ENCODE data around the gene EIF3M.

EIF3M gene

GRCh38 chr11:32571039-32571438 is 12.6 kb upstream of the EIF3M start:
- no peak overlapping the region for H3K23ac ChIP-seq (ENCODE audit: low read length)
- no peaks in the 10 kb centered on the region for H3K36me3 ChIP-seq (ENCODE audit: control insufficient read depth in 1 of 2, insufficient read depth in 2 of 2, low read length in 2 of 2)
- H2AFZ ChIP-seq (ENCODE audit: insufficient read depth, low read length, poor library complexity) = no peak overlapping the region
- no peak overlapping the region for H4K12ac ChIP-seq (ENCODE audit: low read depth, low read length)
- H3K79me1 ChIP-seq (ENCODE audit: low read length) = no peaks in the 10 kb centered on the region
- no peak overlapping the region for H3K4me3 ChIP-seq (ENCODE audit: low read depth, low read length)
- DNase-seq = no peak
- H3K9me3 ChIP-seq (ENCODE audit: insufficient read depth, low read depth, low read length) = no peaks in the 10 kb centered on the region
- no peaks in the 10 kb centered on the region for H3K79me2 ChIP-seq (ENCODE audit: control insufficient read depth, insufficient read depth, low read length, poor library complexity)
- no peak overlapping the region for H3K4ac ChIP-seq (ENCODE audit: low read depth, low read length)
- no peak overlapping the region for H4K8ac ChIP-seq (ENCODE audit: low read depth, low read length)
- no peak overlapping the region for H2BK5ac ChIP-seq (ENCODE audit: low read depth, low read length, poor library complexity)
- H2BK120ac ChIP-seq (ENCODE audit: insufficient read depth, low read length, poor library complexity) = no peak overlapping the region
- H2BK12ac ChIP-seq (ENCODE audit: low read length) = no peak overlapping the region
- H3K14ac ChIP-seq (ENCODE audit: low read length) = no peak overlapping the region
- H4K91ac ChIP-seq (ENCODE audit: low read depth, low read length) = no peak overlapping the region
- H3K27ac ChIP-seq (ENCODE audit: low read depth, low read length) = no peak overlapping the region
- WGBS (ENCODE audit: extremely low coverage, insufficient coverage, insufficient read length) = no CpG with 5 or more reads among the region's 10 CpGs
- H2AK5ac ChIP-seq (ENCODE audit: low read length) = no peak overlapping the region
- no peak overlapping the region for H3K18ac ChIP-seq (ENCODE audit: low read length)
- peak overlapping the region; percentile 51 for H3K9ac ChIP-seq (ENCODE audit: low read length)
- no peaks in the 10 kb centered on the region for H3K27me3 ChIP-seq (ENCODE audit: insufficient read depth, low read length)
- H3K4me1 ChIP-seq (ENCODE audit: control insufficient read depth in 1 of 2, insufficient read depth in 2 of 2, low read length in 2 of 2) = no peaks in the 10 kb centered on the region
- H3K4me2 ChIP-seq (ENCODE audit: low read length) = no peak overlapping the region

GRCh38 chr11:32573228-32573627 is 10.4 kb upstream of the EIF3M start:
- Histone ChIP-seq H2BK12ac (ENCODE audit: low read length) (no peak overlapping the region), H2BK5ac (ENCODE audit: low read depth, low read length, poor library complexity) (no peak overlapping the region), H2AK5ac (ENCODE audit: low read length) (no peak overlapping the region), H4K8ac (ENCODE audit: low read depth, low read length) (no peak overlapping the region), H2BK120ac (ENCODE audit: insufficient read depth, low read length, poor library complexity) (no peak overlapping the region), H3K14ac (ENCODE audit: low read length) (no peak overlapping the region), H3K79me1 (ENCODE audit: low read length) (no peaks in the 10 kb centered on the region), H3K4me3 (ENCODE audit: low read depth, low read length) (no peak overlapping the region), H3K4ac (ENCODE audit: low read depth, low read length) (no peak overlapping the region), H3K23ac (ENCODE audit: low read length) (no peak overlapping the region), H2AFZ (ENCODE audit: insufficient read depth, low read length, poor library complexity) (no peak overlapping the region), H4K12ac (ENCODE audit: low read depth, low read length) (no peak overlapping the region), H3K9ac (ENCODE audit: low read length) (no peak overlapping the region), H3K9me3 (ENCODE audit: insufficient read depth, low read depth, low read length) (no peaks in the 10 kb centered on the region), H3K4me1 (ENCODE audit: control insufficient read depth in 1 of 2, insufficient read depth in 2 of 2, low read length in 2 of 2) (no peaks in the 10 kb centered on the region), H3K27me3 (ENCODE audit: insufficient read depth, low read length) (no peaks in the 10 kb centered on the region), H4K91ac (ENCODE audit: low read depth, low read length) (no peak overlapping the region), H3K36me3 (ENCODE audit: control insufficient read depth in 1 of 2, insufficient read depth in 2 of 2, low read length in 2 of 2) (no peaks in the 10 kb centered on the region), H3K79me2 (ENCODE audit: control insufficient read depth, insufficient read depth, low read length, poor library complexity) (no peaks in the 10 kb centered on the region), H3K4me2 (ENCODE audit: low read length) (no peak overlapping the region), H3K27ac (ENCODE audit: low read depth, low read length) (no peak overlapping the region), H3K18ac (ENCODE audit: low read length) (no peak overlapping the region)
- no CpG with 5 or more reads among the region's 4 CpGs for WGBS (ENCODE audit: extremely low coverage, insufficient coverage, insufficient read length)
- DNase-seq = no peak

GRCh38 chr11:32574421-32574820 is 9.2 kb upstream of the EIF3M start:
- no peak overlapping the region for H2BK5ac ChIP-seq (ENCODE audit: low read depth, low read length, poor library complexity)
- WGBS (ENCODE audit: extremely low coverage, insufficient coverage, insufficient read length) = no CpG with 5 or more reads among the region's 4 CpGs

GRCh38 chr11:32575070-32575469 is 8.6 kb upstream of the EIF3M start:
- H2BK12ac ChIP-seq (ENCODE audit: low read length) = no peak overlapping the region
- no peak overlapping the region for H3K27ac ChIP-seq (ENCODE audit: low read depth, low read length)
- no peak overlapping the region for H2BK5ac ChIP-seq (ENCODE audit: low read depth, low read length, poor library complexity)
- no peak overlapping the region for H3K14ac ChIP-seq (ENCODE audit: low read length)
- H3K4me3 ChIP-seq (ENCODE audit: low read depth, low read length) = no peak overlapping the region
- H3K23ac ChIP-seq (ENCODE audit: low read length) = no peak overlapping the region
- H3K18ac ChIP-seq (ENCODE audit: low read length) = no peak overlapping the region
- no peaks in the 10 kb centered on the region for H3K36me3 ChIP-seq (ENCODE audit: control insufficient read depth in 1 of 2, insufficient read depth in 2 of 2, low read length in 2 of 2)
- no peaks in the 10 kb centered on the region for H3K27me3 ChIP-seq (ENCODE audit: insufficient read depth, low read length)
- no peak overlapping the region for H3K4me2 ChIP-seq (ENCODE audit: low read length)
- H3K79me1 ChIP-seq (ENCODE audit: low read length) = no peaks in the 10 kb centered on the region
- no peak overlapping the region for H2AK5ac ChIP-seq (ENCODE audit: low read length)
- no peak overlapping the region for H4K12ac ChIP-seq (ENCODE audit: low read depth, low read length)
- no peak for DNase-seq
- no peak overlapping the region for H3K9ac ChIP-seq (ENCODE audit: low read length)
- no peak overlapping the region for H2AFZ ChIP-seq (ENCODE audit: insufficient read depth, low read length, poor library complexity)
- no peak overlapping the region for H4K91ac ChIP-seq (ENCODE audit: low read depth, low read length)
- H3K4ac ChIP-seq (ENCODE audit: low read depth, low read length) = no peak overlapping the region
- no peaks in the 10 kb centered on the region for H3K4me1 ChIP-seq (ENCODE audit: control insufficient read depth in 1 of 2, insufficient read depth in 2 of 2, low read length in 2 of 2)
- H3K79me2 ChIP-seq (ENCODE audit: control insufficient read depth, insufficient read depth, low read length, poor library complexity) = no peaks in the 10 kb centered on the region
- no peak overlapping the region for H2BK120ac ChIP-seq (ENCODE audit: insufficient read depth, low read length, poor library complexity)
- no peaks in the 10 kb centered on the region for H3K9me3 ChIP-seq (ENCODE audit: insufficient read depth, low read depth, low read length)
- WGBS (ENCODE audit: extremely low coverage, insufficient coverage, insufficient read length) = no CpG with 5 or more reads among the region's 2 CpGs
- H4K8ac ChIP-seq (ENCODE audit: low read depth, low read length) = no peak overlapping the region

More at GRCh38 chr11:32574421-32574820, 9.2 kb upstream of the EIF3M start:
- Histone ChIP-seq H3K36me3 (ENCODE audit: control insufficient read depth in 1 of 2, insufficient read depth in 2 of 2, low read length in 2 of 2) (no peaks in the 10 kb centered on the region), H3K18ac (ENCODE audit: low read length) (no peak overlapping the region), H3K79me1 (ENCODE audit: low read length) (no peaks in the 10 kb centered on the region), H4K91ac (ENCODE audit: low read depth, low read length) (no peak overlapping the region), H2BK12ac (ENCODE audit: low read length) (no peak overlapping the region), H4K8ac (ENCODE audit: low read depth, low read length) (no peak overlapping the region), H3K9me3 (ENCODE audit: insufficient read depth, low read depth, low read length) (no peaks in the 10 kb centered on the region), H3K23ac (ENCODE audit: low read length) (no peak overlapping the region), H3K79me2 (ENCODE audit: control insufficient read depth, insufficient read depth, low read length, poor library complexity) (no peaks in the 10 kb centered on the region), H2AFZ (ENCODE audit: insufficient read depth, low read length, poor library complexity) (no peak overlapping the region), H3K4me2 (ENCODE audit: low read length) (no peak overlapping the region), H4K12ac (ENCODE audit: low read depth, low read length) (no peak overlapping the region), H3K9ac (ENCODE audit: low read length) (no peak overlapping the region), H3K4me3 (ENCODE audit: low read depth, low read length) (no peak overlapping the region), H3K4me1 (ENCODE audit: control insufficient read depth in 1 of 2, insufficient read depth in 2 of 2, low read length in 2 of 2) (no peaks in the 10 kb centered on the region), H2BK120ac (ENCODE audit: insufficient read depth, low read length, poor library complexity) (no peak overlapping the region), H3K4ac (ENCODE audit: low read depth, low read length) (no peak overlapping the region), H3K14ac (ENCODE audit: low read length) (no peak overlapping the region), H3K27me3 (ENCODE audit: insufficient read depth, low read length) (no peaks in the 10 kb centered on the region), H3K27ac (ENCODE audit: low read depth, low read length) (no peak overlapping the region), H2AK5ac (ENCODE audit: low read length) (no peak overlapping the region)
- no peak for DNase-seq

Measured in trophoblast cell (in vitro differentiated cells and primary cell).